Fibroblast of the conjunctiva (primary cell): ENCODE results near the gene BRINP2.
"Not testable (repeated sequence)": the region's sequence is repeated elsewhere in the genome, so short reads cannot be mapped to it uniquely, and the experiment has no call there.

Experiments used
- DNase-seq: peaks from one replicate; pipeline ENCODE4 v3.0.0-alpha.2; 2010; ENCODE audit warnings: low read depth

BRINP2 gene

DNA sequence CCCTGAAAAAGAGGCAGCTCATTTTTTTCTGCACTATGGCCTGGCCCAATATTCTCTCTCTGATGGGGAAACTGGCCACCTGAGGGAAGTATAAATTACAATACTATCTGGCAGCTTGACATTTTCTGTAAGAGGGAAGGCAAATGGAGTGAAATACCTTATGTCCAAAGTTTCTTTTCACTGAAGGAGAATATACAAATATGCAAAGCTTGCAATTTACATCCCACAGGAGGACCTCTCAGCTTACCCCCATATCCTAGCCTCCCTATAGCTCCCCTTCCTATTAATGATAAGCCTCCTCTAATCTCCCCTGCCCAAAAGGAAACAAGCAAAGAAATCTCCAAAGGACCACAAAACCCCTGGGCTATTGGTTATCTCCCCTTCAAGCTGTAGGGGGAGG, 150.7 kb downstream of the BRINP2 start:
- not testable (repeated sequence) for DNase-seq

DNA sequence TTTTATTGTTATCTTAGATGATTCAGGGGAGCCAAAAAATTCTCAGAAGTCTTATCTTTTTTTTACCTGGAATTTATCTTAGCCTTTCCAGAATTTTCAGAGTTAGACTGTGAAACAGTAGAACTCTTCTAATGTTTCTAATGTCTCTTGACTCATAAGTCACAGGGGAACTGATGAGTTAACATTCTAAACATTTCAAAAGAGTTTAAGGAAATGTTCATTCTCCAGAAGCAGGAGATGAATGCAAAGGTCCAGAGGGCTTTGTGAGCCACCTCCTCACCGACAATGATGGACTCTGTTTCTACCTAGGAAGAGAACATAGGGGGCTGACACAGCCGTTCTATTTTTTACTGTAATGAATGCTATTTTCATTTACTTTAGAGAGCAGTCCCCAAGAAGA, 157.5 kb downstream of the BRINP2 start:
- no peak for DNase-seq

DNA sequence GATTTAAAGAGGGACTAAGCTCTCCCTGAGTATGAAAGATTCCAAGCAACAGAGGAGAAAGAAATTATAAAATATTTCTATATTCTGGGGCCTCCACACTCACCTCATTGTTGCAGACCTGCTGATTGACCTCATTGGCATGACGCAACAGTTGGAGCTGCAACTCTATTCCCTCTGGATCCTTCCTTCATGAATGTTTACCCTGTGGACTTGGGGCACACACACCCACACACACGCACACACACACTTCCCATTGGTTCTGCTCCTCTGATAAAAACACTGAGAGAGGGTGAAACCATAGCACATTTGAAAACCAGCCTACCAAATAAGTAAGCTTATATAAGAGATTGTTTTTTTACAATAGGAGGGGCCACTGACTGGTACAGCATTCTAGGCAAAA, 159.1 kb downstream of the BRINP2 start:
- no peak for DNase-seq
